ENCODE results near the gene C16orf89. TPM values are rescaled to one million over a fixed set of nuclear protein-coding genes. Genes with fewer than 3 reads are reported as not detected.
"Not testable (repeated sequence)": the region's sequence is repeated elsewhere in the genome, so short reads cannot be mapped to it uniquely, and the experiment has no call there.

Gene C16orf89, protein sequence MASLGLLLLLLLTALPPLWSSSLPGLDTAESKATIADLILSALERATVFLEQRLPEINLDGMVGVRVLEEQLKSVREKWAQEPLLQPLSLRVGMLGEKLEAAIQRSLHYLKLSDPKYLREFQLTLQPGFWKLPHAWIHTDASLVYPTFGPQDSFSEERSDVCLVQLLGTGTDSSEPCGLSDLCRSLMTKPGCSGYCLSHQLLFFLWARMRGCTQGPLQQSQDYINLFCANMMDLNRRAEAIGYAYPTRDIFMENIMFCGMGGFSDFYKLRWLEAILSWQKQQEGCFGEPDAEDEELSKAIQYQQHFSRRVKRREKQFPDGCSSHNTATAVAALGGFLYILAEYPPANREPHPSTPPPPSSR
- not detected in 2 replicates for total RNA-seq

DNA sequence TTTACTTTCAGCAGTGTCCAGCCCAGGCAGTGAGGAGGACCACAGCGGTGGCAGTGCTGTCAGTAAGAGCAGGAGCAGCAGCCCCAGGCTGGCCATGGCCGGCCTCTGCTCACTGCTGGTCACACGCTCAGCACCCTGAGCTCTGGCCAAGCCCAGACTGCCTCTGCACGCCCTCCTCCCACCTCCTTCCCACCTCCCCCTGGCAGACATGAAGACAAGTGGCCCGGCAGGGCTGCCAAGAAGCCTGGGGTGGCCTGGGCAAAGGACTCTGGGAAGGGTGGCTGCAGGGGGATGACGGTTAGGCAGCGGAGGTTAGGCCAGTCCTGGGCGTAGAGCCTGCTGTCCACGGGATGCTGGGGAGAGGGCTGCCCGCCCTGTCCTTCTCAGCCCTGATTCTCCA is at the start of gene C16orf89:
C16orf89 (minus strand) TSS at position 144 of the 400 bp plus-strand sequence; CDS start at position 96, 48 bp downstream.
- DNase-seq (ENCODE audit: low read depth in 2 of 2) = no peak

DNA sequence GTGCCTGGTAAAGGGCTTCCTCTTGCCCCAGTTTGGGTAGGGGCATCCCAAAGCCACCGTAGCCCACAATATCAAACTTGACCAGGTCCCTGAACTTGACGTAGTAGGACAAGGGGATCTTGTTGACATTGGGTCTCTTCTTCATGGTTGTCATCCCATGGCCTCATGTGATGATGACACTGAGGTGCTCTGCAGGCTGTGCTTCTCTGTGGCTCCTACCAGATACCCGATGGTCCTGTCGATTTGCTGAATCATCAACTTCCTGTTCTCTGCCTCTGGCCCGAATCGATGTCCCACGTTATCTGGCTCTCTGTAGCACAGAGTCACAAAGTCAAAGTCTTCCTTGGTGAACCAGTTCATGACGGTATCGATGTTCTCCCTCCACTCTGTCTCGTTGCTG is 45.2 kb upstream of the C16orf89 start:
- DNase-seq (ENCODE audit: low read depth in 2 of 2) = not testable (repeated sequence)

DNA sequence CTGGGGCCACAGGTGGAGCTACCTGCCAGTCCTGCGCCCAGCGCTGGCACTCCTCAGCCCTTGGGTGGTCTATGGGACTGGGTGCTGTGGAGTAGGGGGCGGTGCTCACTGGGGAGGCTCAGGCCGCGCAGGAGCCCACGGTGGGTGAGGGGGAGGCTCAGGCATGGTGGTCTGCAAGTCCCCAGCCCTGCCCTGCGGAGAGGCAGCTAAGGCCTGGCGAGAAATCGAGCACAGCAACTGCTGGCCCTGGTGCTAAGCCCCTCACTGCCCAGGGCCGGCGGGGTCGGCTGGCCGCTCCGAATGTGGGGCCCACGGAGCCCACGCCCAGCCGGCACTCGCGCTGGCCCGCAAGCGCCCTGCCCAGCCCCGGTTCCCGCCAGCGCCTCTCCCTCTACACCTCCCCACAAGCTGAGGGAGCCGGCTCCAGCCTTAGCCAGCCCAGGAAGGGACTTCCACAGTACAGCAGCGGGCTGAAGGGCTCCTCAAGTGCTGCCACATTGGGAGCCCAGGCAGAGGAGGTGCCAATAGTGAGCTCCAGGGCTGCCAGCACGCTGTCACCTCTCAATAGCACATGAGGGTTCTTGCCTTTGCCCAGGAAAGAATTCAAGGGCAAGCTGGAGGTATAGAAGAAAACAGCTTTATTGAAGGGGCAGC is 42.9 kb upstream of the C16orf89 start:
- DNase-seq (ENCODE audit: low read depth in 2 of 2) = no peak

DNA sequence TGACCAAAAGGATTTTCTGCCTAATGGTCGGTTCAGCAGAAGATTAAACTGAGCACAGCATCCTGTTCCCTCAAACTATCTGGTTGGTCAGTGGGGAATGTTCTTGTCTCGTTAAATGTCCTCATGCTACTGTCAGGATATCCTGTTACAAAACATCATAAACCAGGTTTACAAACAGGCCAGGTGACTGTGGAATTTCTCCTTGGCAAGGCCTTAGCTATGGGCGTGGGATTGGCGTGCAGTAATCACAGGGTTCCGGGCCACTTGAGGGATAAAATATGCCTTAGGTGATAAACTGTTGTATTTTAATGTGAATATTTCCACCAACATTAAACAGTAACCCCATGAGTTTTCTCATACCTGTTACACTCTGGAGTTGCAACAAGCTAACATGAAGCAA is 39.3 kb upstream of the C16orf89 start:
- not testable (repeated sequence) for DNase-seq (ENCODE audit: low read depth in 2 of 2)

DNA sequence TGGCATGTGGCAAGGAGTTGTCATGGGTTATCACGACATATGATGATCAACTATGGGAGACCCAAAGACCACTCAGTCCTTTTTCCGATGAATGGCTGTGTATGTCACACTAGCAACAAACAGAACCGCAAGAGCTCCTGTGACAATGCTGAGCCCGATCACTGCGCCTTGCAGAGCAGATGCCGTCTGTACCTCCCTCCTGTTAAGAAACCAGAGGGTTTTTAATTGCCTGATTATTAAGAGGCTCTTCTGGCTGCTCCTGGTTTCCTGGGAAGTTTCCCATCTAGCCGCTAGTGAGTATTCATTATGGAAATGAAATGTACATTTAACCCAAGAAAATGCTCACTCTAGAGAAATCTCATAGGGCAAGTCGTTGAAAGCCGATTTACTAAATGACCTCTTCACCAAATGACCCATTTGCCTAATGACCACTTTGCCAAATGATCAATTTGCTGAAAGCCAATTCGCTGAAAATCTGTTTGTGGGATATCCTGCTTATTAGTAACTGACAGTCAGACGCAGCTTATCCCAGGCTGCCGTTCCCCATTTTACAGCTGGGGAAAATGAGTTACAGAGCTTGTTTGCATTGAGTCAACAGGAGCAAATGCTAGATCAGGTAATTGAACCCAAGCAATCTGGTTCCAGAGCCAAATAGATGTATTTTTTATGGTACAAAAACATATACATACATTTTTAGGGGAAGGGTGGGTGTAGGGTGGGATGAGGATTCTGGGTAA is 37.7 kb upstream of the C16orf89 start:
- DNase-seq (ENCODE audit: low read depth in 2 of 2) = not testable (repeated sequence)

DNA sequence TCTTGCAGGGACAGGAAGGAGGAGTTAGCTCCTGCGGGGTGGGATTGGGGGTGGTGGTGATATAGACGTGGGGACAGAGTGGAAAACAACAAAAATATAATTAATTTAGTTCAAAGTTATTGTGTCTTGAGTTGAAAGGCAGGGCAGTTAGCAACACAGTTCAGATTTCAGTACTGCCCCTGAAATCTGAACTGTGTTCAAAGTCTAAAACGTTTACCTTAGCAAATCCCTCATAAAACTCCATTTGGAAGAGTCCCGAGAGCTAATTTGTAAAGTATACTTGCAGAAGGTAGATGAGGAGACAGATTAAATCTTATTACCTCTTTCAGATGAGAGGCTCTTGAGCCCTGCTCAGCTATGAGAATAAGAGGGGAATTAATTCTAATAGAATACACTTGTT is 33.4 kb upstream of the C16orf89 start:
- not testable (repeated sequence) for DNase-seq (ENCODE audit: low read depth in 2 of 2)

DNA sequence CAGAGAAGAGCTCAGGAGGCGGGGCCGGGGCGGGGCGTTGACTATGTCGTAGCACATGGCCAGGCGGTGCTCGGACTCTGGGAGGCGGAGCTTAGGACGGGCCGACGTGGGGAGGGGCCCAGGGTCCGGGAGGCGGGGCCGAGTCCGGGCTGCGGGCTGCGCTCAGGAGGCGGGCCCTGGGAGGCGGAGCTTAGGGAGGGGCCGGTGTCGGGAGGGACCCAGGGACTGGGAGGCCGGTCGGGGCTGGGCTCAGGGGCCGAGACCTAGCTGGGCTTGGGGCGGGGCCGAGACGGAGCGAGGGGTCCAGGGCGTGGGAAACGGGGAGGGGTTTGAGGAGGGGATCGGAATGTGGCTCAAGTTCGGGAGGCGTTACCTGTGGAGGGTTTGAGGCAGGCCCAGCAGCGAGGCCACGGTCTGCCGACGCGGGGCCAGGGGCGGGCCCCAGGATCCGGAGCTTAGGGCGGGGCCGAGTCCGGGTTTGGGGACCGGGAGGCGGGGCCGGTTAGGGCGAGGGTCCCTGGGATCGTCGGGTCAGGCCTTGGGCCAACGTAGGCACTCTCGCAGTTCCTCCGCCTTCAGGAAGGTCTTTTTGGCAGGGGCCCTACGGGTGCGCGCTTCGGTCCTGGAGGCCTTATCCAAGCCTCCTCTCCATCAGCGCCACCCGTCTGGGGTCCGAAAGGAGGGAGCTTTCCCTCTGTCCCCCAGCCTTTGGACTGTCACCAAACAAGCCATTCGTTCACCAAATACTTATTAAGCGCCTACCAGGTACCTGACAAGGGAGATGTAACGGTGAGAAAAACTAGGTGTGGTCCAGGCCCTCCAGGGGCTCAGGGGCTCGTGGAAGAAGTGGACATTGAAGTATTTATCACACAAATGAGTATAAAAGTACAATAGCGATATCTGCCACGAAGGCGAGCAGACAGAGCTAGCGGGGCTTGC is 32.7 kb upstream of the C16orf89 start:
- DNase-seq (ENCODE audit: low read depth in 2 of 2) = peak; percentile 32 to 35

DNA sequence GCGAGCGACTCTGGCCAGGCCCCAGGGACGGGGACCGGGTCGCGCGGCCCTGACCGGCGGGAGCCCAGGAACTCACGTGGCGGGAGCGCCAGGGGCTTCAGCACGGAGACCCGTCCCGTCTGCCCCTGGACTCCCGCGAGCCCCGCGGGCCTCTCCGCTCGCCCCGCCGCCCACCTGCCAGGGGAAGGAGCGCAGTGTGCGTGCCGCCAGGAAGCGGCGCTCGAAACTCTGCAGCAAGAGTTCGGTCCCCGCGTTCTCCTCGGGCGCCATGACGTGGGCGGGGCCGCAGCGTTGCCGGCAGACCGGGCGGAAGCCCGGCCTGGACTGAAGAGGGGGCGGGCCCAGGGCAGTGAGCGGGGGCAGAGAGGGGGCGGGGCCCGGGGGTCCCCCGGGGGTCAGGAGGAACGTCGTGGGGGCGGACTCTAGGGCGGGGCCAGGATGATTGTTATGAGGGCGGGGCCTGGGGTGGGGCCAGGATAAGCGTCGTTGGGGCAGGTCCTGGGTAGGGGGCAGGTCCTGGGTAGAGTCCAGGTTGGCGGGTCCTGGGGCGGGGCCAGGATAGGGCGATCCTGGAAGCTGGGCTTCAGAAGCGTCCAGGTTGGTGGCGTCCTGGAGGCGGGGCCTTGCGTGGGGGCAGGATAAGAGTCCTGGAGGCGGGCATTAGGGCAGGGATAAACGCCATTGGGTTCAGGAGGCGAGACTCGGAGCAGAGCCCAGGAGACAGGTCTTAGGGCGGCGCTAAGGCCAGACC is 31.9 kb upstream of the C16orf89 start, which contains the start of gene EEF2KMT:
EEF2KMT (minus strand) TSS at position 326 of the 751 bp plus-strand sequence; CDS start at position 270, 56 bp downstream.
- DNase-seq (ENCODE audit: low read depth in 2 of 2) = peak; percentile 99 to 100

DNA sequence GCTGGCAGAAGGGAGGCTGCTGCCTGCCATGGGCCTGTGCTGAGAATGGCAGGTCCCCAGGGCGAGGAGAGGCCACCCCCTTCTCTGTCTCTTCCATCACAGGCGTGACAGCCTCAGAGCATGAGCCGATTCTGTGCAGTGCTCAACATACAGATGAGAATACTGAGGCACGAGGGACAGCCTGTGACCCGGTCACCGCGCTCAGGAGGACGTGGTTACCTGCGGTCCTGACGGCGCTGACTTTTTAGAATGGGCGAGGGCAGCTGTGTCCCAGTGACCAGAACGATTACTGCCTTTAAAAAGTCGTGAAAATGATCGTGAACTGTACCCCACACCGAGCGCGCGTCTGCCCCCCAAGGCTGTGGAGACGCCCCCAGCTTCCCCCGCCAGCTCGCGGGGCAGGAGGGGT is 31.3 kb upstream of the C16orf89 start:
- DNase-seq (ENCODE audit: low read depth in 2 of 2) = peak; percentile 12 to 30

DNA sequence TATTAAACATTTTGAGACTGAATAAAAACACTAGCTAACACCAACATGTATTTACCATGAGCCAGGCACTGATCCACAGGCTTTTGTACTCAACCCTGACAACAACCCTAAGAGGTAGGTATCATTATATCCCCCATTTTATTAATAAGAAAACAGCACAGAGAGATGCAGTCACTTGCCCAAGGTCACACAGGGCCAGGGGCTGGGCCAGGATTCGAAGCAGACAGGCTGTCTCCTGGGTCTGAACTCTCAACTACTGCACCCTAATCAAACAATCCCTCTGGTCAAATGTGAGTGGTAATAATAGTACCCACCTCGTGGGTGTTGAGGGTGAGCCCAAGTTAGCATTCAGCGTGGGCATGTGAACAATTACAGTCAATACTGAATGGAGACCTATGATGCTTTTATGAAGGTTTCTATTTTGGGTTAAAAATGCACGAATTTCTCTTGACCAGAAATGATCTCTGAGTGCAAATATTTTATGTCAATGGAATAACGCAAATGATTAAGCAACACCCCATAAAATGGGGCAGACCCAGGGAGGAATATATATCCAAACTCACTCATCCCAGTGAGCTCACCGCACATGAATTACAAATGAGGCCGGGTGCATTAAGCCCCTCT is 30.8 kb upstream of the C16orf89 start:
- not testable (repeated sequence) for DNase-seq (ENCODE audit: low read depth in 2 of 2)

DNA sequence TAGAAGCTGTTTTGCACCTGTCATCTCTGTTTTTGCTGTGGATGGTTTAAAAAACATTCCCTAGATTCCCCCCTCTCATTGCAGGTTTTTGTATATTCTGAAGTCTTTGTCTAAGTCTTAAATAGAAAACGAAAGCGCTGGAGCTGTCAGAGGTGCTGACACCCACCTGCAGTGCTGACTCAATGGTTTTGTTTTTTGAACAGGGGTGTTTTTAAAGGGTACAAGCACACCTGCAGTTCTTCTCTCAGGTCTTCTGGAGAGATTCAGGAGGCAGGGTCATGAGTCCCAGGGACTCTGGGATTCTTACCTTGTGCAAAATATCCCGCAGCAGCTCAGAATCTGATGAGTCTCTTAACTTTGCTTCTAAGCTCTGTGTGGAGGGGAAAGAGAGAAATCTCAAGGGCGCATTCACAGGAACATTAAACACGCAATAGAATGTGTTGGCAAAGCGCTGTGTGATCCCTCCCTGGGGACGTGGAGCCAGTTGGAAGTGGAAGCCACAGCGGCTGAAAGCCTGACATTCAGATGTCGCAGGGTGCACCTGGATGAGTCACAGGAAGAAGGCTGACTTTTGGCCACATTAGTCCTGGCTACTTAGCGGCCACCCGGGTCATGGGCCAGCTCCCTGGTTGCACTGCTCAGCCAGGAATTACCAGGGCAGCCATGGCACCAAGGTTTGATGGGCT is 29.5 kb upstream of the C16orf89 start:
- not testable (repeated sequence) for DNase-seq (ENCODE audit: low read depth in 2 of 2)

DNA sequence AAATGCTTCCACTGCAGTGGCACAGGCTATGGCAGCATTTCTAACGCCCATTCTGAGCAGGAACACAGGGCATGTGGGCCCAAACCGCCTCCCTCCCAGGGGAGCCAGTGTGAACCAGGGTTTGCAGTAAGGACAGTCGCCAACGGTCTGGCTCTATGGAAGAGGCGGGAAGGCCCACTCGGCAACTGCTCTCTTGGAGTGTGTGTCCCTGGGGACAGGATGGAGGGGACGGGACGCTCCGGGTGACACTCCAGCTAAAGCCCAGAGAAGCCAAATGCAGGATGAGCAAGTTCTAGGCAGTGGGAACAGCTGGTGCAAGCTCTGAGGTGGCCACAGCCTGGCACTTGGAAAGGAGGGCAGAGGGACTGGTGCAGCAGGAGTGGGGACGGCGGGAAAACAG is 28.0 kb upstream of the C16orf89 start:
- not testable (repeated sequence) for DNase-seq (ENCODE audit: low read depth in 2 of 2)

DNA sequence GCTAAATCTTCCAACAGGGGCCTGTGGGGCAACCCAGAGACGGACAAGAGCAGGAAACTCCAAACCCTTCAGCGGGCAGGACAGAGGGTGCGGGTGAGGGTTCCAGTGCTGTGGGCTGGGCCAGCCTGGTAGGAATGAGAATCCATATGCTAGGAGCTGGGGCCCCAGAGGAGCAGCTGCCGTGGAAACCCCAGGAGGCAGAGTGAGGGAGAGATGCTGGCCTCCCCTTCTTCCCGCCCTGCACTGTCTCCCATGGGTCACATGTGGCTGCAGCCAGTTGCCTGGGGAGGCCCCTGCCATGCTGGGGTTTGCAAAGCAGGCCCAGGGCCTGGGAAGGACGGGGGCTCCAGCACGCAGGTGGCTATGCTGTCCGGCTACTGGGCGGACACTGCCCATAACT is 27.3 kb upstream of the C16orf89 start:
- not testable (repeated sequence) for DNase-seq (ENCODE audit: low read depth in 2 of 2)

DNA sequence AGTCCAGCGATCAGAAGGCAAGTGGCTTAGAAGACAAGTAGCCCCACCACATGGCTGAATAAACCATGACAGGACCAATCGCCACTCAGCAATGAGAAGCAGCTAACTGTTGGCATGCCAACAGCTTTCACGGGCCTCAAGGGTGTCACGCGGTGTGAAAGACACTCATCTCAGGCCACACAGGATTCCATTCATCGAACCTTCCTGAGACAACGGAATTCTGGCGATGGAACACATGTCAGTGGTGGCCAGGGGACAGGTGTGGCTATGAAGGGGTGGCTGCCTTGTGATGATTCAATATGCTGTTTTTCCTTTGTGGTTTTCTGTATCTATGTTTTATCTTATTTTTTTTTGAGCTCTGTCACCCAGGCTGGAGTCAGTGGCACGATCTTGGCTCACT is 24.8 kb upstream of the C16orf89 start:
- DNase-seq (ENCODE audit: low read depth in 2 of 2) = not testable (repeated sequence)

DNA sequence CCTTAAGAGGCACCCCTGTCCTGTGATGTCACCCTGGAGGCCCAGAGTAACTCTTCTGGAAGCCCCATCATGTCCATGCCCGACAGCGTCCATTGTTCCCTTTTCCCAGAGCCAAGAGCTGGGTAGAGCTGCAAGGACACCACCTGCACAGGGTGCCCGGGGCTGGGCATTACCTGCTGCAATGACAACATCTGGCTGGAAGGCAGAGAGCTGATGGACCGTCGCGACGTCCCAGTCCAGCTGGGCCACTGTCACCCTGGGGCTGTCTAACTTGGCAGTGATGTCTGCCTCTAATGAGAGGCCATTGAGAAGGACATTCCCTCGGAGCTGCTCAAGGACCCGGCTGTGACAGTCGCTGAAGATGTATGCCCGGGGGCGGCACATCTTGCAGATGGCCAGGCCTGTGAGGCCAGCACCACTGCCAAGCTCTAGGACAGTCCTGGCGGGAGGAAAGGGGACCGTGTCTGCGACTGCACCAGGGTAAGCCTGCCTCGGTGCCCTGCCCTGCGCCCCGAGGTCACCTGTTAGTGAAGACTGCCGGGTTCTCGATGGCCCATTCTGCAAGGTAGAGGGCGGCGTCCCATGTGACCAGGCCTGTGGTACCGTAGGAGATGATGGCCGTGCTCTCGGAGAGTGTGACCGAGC is 24.3 kb upstream of the C16orf89 start:
- not testable (repeated sequence) for DNase-seq (ENCODE audit: low read depth in 2 of 2)

DNA sequence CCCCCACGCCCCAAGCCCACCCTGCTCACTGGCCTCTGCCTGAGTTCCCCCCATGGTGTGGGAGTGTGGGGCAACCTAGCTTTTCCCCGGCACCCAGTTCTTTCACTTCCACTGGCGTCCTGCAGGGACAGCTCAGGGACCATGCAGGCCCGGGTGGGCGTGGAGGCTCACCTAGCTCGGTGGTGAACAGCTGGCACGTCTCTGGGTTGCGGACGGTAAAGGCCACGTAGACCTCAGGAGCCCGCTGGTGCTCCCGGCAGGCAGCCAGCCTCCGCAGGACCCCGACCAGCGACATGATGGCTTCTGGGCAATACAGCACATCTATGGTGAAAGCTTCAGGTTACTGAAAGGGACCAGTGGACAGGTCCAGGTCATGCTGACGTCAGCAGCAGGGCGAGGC is 23.2 kb upstream of the C16orf89 start:
- DNase-seq (ENCODE audit: low read depth in 2 of 2) = not testable (repeated sequence)

DNA sequence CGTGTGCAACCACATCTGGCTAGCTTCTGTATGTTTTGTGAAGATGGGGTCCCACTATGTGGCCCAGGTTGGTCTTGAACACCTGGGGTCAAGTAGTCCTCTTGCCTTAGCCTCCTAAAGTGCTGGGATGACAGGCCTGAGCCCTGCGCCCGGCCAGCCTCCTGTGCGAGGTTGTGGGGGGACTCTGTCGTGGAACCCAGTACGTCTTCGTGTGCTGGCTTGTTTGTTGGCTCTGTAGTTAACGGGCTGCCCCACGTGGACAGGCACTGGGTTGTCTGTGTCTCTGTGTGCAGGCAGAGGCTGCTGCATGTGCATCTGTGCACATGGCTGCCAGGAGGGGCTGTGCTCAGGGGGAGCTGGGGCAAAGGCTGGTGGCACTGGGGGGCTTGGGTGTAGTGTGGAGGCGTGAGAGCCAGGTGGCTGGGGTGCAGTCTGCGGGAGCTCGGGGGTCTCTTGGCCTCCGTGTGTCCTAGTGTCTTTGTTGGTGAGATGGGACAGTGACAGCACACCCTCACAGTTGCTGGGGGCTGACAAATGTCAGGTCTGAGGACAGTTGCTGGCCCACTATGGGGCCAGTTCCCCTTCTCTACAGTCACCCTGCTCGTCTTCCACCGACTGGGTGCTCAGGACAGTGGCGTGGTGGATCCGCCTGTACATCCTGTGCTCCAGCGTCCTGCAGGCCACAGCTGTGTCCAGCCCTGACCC is 22.5 kb upstream of the C16orf89 start:
- not testable (repeated sequence) for DNase-seq (ENCODE audit: low read depth in 2 of 2)

DNA sequence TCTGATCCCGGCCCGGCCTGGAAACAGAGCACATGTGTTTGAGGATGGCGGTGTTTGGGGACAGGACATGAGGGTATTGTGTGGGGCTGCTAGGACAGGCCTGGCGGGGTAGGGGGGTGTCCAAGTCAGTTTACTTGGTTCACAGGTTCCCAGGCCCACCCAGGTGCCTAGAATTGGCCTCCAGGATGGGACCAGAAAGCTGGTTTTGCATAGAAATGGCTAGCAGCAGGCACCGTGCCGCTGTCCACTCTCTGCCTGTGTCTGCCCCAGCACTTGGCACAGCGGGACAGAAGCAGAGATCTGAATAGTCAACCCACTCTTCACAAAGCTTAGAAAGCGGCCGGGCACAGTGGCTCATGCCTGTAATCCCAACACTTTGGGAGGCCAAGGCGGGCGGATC is 20.0 kb upstream of the C16orf89 start:
- DNase-seq (ENCODE audit: low read depth in 2 of 2) = not testable (repeated sequence)
